GM21825 (cell line): ENCODE results near the gene HIP1.
A peak's percentile ranks its signal among the peaks of the same experiment; 100 is the strongest.
"Not testable (repeated sequence)": the region's sequence is repeated elsewhere in the genome, so short reads cannot be mapped to it uniquely, and the experiment has no call there.

Experiments
- ATAC-seq: cut with Tn5 transposase; IDR thresholded peaks from one replicate; pipeline ENCODE4 v1.9.1; 2021; ENCODE audit warnings: mild to moderate bottlenecking, moderate library complexity; ENCODE audit not compliant: unreplicated experiment

The HIP1 gene

DNA sequence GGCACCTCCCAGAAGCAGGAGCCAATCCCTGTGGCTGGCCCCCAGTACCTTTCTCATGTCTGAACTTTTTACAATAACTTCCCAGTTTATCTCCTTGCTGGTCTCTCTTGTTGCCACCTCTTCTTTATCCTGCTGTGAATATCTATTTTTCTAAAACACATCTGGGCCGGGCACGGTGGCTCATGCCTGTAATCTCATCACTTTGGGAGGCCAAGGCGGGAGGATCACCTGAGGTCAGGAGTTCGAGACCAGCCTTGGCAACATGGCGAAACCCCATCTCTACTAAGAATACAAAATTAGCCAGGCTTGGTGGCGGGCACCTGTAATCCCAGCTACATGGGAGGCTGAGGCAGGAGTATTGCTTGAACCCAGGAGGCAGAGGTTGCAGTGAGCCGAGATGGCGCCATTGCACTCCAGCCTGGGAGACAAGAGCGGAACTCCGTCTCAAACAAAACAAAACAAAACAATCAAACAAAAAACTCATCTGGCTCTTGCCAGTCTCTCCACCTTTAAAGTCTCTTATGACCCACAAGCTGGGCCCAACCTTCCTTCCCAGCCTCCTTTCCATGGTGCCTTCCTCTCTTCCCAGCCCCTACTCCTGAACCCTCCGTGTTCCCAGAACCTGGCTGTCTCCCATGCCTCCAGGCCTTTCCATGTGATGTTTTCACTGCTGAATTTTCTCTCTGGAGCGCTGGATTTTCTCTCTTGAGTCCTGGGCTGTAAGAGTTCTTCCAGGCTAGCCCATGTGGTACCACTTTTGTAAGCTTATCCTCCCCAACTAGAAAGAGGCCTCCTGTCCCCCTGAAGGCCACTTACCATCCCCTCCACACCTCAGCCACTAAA is 51.3 kb downstream of the HIP1 start:
- ATAC-seq = no peak

DNA sequence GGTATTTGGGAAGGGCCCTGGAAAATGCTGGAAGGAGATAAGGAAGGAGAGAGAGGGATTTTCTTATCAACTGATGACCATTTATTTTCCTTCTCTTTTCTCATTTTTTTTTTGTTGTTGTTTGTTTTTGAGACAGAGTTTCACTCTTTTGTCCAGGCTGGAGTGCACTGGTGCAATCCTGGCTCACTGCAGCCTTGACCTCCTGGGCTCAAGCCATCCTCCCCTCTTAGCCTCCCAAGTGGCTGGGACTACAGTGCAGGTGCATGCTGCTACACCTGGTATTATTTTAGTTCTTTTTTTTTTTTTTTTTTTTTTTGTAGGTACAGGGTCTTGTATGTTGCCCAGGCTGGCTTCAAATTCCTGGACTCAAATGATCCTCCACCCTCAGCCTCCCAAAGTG is 52.2 kb downstream of the HIP1 start:
- no peak for ATAC-seq

- ATAC-seq = not testable (repeated sequence)
Observed at GRCh38 chr7:75682052-75682451, 56.7 kb downstream of the HIP1 start.

DNA sequence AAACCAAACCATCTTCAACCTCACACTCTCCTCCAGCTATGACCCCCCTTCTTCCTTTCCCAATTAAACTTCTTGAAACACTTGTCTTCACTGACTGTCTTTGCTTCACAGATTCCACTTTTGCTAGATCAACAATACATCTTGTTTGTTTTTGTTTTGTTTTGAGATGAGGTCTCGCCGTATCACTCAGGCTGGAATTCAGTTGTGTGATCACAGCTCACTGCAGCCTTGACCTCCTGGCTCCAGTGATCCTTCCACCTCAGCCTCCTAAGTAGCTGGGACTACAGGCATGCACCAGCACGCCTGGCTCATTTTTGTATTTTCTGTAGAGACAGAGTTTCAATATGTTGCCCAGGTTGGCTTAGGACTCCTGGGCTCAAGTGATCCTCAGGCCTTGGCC is 59.7 kb downstream of the HIP1 start:
- no peak for ATAC-seq

DNA sequence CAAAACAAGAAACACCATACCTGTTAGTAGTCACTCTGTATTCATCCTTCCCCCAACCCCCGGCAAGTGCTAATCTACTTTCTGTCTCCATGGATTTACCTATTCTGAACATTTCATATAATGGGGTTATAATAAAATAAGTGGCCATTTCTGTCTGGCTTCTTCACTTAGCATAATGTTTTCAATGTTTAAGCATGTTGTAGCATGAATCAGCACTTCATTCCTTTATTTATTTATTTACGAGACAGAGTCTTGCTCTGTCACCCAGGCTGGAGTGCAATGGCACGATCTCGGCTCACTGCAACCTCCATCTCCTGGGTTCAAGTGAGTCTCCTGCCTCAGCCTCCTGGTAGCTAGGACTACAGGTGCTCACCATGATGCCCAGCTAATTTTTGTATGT is 69.2 kb downstream of the HIP1 start:
- no peak for ATAC-seq

DNA sequence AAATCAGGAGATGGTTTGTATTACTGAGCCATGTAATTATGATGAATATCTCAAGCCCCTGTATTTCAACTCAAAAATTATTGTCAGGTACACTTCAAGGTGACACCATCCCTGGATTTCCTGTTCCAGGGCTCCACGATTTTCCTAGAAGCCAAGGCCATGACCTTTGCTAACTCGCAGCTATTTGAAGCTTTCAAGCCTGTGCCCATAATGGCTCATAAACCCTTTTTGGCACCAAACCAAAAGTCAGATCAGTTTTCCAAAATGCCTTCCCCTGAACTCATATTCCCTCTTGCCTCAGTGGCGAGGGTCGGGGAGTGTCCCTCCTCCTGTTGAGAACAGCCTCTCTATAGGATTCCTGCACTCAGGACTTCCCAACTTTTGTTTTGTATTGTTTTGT is 70.8 kb downstream of the HIP1 start:
- ATAC-seq = no peak

DNA sequence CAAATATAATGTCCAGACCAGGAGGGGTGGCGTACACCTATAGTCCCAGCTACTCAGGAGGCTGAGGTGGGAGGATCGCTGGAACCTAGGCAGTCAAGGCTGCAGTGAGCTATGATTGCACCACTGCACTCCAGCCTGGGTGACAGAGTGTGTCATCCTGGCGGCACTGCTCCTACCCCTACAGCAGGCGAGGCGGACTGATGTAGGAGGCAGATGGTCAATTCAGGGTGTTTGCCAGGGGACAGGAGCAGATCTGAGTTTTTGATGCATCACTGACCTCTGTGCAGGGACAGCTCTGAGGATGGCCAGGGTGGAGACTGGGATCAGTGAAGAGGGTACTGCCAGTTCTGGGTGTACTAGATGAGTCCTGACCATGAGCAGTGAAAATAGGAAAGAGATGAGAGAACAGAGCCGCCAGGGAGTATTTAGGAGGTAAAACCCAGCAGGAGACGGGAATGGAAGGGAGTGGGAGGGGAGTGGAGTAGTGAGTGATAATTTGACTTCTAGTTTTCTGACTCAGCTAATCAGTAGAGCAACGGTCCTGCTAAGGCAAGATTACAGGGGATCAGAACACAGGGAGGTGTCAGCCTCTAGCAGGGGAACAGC is 75.3 kb downstream of the HIP1 start:
- ATAC-seq = no peak

DNA sequence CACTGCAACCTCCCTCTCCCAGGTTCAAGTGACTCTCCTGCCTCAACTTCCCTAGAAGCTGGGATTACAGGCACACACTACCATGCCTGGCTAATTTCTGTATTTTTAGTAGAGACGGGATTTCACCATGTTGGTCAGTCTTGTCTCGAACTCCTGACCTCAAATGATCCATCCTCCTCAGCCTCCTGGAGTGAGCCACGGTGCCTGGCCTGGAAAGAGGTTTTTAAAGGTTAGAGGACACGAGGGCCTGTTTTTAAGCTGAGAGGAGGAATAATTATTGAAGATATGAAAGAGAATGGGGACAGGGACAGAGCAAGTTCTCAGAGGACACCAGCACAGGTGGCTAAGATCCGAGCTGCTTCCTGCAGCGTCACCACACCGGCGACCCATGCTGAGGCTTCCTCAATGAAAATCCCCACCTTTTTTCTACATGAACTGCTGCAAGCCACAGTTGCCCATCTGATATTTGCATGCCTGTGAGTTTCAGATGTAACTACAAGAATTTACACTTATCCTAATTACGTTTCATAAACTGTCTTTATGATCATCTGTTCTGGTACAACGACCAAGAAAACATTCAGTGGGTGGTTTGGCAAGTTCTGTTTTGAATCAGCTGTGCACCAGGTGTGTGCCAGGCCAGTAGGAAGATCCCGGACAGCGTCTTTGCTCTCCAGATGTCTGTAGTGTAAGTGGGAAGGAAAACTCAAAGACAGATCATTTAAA is 76.0 kb downstream of the HIP1 start:
- ATAC-seq = peak; percentile 83

DNA sequence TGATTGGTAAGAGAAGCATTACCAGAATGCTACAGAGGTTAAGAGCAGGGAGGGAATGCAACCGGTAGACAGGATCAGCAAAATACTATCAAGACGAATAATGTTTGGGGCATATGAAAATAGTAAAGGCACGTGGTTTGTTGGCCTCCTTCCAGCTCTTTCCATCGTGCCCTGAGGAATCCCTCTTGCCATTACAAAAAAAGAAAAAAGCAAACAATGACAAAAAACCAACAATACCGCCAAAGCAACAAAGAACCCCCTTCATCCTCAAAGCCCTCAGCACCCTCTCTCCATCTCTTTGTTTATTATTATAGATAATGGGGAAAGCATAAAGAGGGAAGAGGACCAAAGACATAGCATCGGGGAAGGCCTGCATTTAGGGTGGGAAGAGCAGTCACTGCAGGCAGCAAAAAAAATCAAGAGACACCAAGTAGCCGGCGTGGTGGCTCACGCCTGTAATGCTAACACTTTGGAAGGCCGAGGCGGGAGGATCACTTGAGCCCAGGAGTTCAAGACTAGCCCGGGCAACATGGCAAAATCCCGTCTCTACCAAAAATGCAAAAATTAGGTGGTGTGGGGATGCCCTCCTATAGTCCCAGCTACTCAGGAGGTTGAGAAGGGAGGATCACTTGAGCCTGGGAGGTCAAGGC is 78.0 kb downstream of the HIP1 start:
- no peak for ATAC-seq

DNA sequence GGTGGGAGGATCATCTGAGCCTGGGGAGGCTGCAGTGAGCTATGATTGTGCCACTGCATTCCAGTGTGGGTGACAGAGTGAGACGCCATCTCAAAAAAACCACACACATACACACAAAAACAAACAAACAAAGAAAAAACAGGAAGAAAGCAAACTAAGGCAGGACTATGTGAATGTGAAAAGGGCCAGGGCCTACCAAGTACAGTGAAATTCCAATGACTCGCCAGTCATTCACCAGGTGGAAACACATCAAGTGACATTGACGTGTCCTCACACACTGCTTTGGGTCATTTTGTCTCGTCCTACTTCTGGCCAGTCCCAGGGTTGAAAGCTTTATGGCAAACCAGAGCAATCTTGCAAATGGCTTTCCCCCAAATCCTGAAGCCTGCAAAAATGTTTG is 79.9 kb downstream of the HIP1 start:
- no peak for ATAC-seq

GRCh38 chr7:75658369-75658768 is 80.4 kb downstream of the HIP1 start:
- no peak for ATAC-seq

- ATAC-seq = no peak
Observed at GRCh38 chr7:75657866-75658265, 80.9 kb downstream of the HIP1 start.

DNA sequence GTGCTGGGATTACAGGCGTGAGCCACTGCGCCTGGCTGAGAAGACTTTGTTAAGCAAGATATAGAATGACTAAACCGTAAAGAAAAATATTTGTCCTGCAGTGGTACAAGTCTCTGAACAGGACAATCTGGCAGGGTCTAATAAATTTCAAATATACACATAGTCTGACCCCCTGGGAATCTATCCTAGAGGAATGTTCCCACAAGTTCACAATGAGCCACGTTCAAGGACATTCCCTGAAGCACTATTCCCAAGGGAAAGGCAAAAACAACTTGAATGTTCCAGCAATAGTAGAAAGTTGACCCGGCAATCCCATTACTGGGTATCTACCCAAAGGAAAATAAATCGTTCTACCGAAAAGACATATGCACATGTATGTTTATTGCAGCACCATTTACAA is 82.0 kb downstream of the HIP1 start:
- ATAC-seq = no peak

DNA sequence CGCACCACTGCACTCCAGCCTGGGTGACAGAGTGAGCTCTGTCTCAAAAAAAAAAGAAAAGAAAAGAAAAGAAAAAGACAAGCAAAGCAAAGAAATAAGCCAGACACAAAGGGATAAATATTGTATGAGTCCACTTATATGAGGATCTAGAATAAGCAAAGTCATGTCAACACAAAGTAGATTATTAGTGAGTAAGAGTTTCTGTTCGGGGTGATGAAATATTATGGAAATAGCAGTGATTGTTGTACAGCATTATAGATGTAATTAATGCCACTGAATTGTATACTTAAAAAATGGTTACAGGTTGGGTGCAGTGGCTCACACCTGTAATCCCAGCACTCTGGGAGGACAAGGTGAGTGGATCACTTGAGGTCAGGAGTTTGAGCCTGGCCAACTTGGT is 83.2 kb downstream of the HIP1 start:
- ATAC-seq = no peak

DNA sequence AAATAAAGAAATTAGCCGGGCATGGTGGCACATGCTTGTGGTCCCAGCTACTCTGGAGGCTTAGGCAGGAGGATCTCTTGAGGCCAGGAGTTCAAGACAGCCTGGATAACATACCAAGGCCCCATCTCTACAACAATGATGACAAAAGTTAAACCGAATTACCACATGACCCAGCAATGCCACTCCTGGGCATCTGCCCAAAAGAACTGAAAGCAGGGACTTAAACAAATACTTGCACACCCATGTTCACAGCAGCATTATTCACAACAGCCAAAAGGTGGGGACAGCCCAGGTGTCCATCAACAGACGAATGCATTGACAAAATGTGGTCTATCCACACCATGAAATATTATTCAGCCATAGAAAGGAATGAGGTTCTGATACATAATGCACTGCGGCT is 83.9 kb downstream of the HIP1 start:
- no peak for ATAC-seq

GRCh38 chr7:75653651-75654050 is 85.1 kb downstream of the HIP1 start:
- no peak for ATAC-seq

GRCh38 chr7:75652788-75653187 is 86.0 kb downstream of the HIP1 start:
- ATAC-seq = no peak

DNA sequence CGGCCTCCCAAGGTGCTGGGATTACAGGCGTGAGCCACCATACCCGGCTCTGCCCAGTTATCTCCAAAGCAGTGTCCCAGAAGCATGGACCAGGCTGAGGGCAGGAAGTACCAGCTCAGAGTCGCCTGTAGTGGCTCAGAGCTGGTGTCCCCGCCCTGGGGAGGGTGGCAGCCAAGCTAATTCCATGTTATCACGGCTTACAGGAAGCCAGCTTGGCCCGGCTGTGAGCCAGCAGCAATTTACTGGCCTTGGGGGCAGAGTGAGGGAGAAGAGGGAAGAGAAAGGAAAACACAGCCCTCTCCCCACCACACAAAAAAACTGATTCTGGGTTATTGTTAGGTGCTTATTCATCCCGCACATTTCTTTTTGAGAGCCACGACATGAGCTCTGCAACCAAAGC is 88.1 kb downstream of the HIP1 start:
- ATAC-seq = no peak

DNA sequence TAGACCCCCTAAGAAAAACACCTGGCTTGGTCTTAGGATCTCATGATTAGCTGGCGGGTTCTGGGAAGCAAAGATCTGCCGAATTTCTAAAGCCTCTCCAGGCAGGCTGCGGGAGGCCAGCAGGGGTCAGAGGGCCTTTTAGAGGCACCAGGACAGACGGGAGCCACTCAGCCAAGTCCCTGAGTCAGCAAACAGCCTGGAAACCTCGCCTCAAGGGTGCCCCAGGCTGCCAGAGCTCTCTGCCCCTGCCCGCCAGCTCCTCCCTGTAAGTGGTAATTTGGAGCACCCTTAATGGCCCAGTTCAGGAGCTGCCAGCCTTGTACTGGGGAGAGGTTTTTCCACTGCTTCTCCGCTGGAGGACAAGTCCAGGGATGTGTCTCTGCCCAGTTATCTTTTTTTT is 88.7 kb downstream of the HIP1 start:
- ATAC-seq = no peak

DNA sequence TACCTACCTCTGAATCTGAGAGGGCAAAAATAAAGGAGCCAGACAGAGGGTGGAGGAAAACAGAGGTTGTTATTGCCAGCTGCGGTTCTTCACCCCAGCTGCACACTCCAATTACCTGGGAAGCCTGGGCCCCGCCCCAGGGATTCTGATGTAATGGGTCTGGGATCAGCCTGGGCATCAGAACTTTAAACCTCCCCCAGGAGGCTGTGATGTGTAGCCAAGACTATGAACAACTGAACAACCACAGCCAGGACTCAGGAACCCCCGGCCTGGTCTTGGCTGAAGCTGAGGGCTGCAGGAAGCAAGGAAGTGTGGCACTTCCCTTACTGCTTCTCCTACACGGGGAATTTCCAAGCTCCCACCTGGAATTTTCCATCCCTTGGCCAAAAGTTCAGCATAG is 89.3 kb downstream of the HIP1 start:
- ATAC-seq = no peak

DNA sequence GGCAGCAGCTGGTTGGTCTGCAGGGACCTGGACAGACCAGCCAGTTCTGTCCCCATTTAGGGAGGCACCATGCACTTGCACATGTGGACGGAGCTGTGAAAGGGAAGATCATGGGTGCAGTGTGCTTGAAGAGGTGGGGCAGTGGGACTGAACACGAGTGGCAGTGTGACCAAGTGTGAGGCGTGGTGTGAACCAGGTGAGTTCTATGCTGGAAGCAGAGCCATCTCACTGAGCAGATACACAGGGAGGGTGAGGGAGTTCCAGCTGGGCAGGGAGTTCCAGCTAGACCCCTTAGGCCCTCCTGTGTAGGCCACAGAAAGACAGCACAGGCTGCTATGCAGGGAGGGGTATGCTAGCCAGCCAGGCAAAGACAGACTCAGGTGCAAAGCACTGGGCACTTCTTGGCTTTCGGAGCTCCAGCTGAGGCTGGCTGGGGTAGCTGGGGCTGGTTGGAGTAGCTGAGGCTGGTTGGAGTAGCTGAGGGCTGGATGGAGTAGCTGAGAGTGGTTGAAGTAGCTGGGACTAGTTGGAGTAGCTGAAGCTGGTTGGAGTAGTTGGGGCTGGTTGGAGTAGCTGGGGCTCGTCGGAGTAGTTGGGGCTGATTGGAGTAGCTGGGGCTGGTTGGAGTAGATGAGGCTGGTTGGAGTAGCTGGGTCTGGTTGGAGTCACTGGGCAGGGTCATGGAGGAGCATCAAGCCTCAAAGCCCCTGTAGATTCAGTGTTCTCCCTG is 90.9 kb downstream of the HIP1 start:
- no peak for ATAC-seq
